ENCODE measurements around the gene PCED1B.

The PCED1B gene

DNA sequence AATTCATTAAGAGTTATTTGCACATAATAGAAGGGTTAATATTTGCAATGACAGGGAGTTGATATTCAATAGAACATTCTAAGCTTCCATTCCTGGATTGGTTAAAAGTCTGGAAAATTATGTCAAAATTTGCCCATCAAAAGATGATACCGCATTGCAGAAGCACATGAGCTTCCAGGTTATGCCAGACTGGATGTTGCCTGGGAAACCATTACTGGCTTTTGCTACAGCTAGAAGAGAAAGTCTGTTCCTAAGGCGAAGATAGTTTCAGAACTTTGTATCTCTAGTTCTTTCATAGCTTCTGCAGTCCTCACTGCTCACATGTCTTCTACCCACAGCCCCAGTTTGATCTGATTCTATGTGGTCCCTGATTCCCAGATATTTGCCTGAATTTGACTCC is 122.8 kb downstream of the PCED1B start:
- in situ Hi-C loops (cut with HindIII; ENCODE audit: low sequenced_read_pairs), result loop anchor here (25.0 kb wide), 1 partner anchor 90 kb away; no protein-coding TSS in a partner anchor

DNA sequence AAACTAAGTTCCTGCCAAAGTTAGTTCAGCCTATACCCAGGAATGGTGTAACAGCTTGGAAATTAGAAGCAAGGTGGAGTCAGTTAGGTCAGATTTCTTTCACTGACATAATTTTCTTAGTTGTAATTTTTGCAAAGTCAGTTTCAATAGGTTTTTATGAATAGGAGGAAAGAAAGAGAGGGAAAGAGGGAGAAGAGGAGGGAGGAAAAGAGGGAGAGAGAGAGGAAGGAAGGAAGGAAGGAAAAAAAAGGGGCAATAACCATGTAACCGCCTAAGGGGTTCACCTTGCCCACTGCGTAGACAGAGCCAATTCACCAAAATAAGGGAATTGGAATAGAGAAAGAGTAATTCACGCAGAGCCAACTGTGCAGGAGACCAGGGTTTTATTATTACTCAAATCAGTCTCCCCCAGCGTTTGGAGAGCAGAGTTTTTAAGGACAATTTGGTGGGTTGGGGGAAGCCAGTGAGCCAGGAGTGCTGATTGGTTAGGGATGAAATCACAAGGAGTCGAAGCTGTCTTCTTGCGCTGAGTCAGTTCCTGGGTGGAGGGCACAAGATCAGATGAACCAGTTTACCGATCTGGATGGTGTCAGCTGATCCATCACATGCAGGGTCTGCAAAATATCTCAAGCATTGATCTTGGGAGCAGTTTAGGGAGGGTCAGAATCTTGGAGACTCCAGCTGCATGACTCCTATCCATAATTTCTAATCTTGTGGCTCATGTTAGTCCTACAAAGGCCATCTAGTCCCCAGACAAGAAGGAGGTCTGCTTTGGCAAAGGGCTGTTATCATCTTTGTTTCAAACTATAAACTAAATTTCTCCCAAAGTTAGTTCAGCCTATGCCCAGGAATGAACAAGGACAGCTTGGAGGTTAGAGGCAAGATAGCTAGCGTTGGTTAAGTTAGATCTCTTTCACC is 126.4 kb downstream of the PCED1B start:
- in situ Hi-C loops (cut with HindIII; ENCODE audit: low sequenced_read_pairs), result loop anchor here (25.0 kb wide), 1 partner anchor 93 kb away; no protein-coding TSS in a partner anchor

DNA sequence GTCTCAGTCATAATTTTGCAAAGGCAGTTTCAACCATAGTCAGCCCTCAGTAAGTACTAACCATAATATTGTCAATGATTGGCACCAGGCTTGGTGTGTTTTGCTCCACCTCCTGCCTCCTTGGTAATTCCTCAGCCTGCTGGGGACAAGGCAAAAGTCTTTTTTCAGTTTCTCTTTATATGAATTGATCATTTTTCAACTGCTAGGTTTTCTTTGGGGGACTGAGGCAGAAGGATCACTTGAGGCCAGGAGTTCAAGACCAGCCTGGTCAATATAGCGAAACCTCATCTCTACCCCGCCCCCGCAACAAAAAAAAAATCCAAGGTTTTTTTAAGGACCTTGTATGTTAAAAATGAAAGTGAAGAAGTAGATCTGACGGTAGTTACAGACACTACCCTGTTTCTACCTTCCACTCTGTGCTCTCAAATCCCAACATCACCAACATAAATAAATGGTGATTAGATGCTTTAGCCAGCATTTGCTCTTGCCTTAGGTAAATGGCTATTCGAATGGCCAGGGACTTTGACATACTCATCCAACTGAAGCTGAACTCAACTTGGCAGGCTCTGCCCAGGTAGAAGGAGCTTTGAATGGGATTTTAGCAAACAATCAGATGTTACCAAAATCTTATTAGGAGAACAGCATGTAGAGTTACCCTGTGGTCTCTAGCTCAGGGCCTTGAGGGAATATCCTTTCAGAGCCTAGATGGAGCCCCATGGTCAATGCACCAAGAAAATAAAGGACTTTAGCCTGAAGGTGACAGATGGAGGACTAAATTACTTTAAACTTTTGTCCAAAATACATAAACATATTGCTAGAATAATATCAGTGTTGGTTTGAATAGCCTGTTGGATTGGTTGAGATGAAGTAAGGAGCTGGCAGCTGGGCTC is 127.3 kb downstream of the PCED1B start:
- in situ Hi-C loops (cut with HindIII; ENCODE audit: low sequenced_read_pairs), result loop anchor here (25.0 kb wide), 1 partner anchor 94 kb away; no protein-coding TSS in a partner anchor

DNA sequence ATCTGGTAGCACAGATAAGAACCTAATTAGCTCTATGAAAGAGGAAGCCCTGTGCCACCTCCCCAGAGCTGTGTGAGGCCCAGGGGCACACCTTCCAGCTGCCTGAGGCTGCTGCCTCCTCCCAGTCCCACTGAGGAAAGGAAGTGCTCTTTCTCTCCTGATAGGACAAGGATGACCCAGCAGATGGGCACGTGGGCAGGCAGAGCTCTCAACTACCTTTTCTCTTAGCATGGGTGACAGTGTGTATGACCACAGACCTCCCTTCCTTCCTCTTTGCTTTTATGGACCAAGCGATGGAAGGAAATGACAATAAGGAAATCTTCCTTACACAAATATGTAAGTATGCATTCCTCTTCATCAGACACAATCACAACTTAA is 127.9 kb downstream of the PCED1B start:
- in situ Hi-C loops (cut with HindIII; ENCODE audit: low sequenced_read_pairs), result loop anchor here (25.0 kb wide), 1 partner anchor 95 kb away; no protein-coding TSS in a partner anchor

DNA sequence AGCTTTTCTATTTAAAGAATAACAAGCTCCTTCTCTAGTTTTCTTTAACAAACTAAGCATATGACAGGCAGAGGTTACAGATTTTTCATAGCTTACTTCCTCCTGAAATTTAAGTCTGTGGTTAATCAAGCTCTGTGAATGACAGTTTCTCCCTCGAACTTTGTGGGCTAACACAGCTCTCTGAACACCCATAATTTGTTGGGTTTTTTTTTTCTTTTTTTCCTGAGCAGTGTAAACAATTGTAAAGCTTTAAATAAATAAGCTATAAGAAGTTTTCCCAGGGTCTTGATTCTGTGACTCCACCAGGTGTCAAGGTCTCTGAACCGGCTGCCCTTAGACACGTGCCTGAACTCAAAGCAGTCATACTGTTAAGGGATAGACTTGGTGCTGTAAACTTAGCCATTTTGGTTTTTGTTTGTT is 128.4 kb downstream of the PCED1B start:
- in situ Hi-C loops (cut with HindIII; ENCODE audit: low sequenced_read_pairs), result loop anchor here (25.0 kb wide), 1 partner anchor 96 kb away; no protein-coding TSS in a partner anchor

DNA sequence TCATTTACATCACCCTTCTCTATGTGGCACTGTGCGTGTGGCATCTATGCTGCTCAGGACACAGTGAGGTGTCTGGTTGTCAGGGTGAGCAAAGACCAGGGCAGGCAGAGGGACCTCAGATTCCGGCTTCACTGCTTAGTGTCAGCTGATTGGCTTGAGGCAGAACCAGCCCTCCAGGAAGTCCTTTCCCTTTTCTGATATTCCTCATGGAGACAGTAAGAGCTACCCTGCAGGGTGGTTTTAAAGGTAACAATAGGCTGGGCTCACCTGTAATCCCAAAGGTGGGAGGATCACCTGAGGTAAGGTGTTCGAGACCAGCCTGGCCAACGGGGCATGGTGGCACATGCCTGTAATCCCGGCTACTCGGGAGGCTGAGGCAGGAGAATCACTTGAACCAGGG is 129.6 kb downstream of the PCED1B start:
- in situ Hi-C loops (cut with HindIII; ENCODE audit: low sequenced_read_pairs), result loop anchor here (25.0 kb wide), 1 partner anchor 97 kb away; no protein-coding TSS in a partner anchor

- in situ Hi-C loops (cut with HindIII; ENCODE audit: low sequenced_read_pairs), result loop anchor here (25.0 kb wide), 1 partner anchor 98 kb away; no protein-coding TSS in a partner anchor
Measured at GRCh38 chr12:47210776-47211175, 131.4 kb downstream of the PCED1B start.

- in situ Hi-C loops (cut with HindIII; ENCODE audit: low sequenced_read_pairs), result loop anchor here (25.0 kb wide), 1 partner anchor 100 kb away; no protein-coding TSS in a partner anchor
Measured at GRCh38 chr12:47212701-47213039, 133.2 kb downstream of the PCED1B start.

DNA sequence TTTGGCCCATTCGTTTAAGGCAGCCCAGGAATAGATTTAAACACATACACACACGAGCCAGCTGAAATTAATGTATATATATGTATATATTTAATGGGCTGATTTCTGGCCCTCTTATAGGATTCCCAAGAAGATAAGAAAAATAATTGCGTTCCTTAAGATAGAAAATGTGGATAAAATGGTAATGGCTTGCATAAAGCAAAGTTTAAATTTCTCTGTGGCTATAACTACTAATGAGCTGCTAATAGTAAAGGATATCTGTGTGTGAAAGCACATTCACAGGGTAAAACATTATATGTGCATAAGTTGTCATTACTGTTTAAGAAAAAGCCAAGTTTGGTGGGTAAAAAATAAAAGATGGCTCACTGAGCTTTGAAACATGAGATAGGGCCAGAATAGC is 134.0 kb downstream of the PCED1B start:
- in situ Hi-C loops (cut with HindIII; ENCODE audit: low sequenced_read_pairs), result loop anchor here (25.0 kb wide), 1 partner anchor 101 kb away; no protein-coding TSS in a partner anchor

GRCh38 chr12:47214001-47214619 is 134.7 kb downstream of the PCED1B start:
- in situ Hi-C loops (cut with HindIII; ENCODE audit: low sequenced_read_pairs), result loop anchor here (25.0 kb wide), 1 partner anchor 102 kb away; no protein-coding TSS in a partner anchor

DNA sequence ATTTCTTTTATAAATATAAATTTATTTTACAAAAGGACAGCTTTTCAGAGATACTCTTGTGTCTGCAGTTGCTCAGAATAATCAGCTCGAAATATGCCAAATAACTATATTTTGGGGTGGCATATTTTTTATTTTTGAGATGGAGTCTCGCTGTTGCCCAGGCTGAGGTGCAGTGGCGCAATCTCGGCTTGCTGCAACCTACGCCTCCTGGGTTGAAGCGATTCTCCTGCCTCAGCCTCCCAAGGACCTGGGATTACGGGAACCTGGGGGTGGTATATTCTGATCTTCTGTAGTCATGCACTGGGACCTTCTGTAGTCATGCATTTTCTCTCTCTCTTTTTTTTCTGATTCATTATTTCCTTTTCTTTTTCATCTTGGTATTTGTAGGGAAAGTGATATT is 135.3 kb downstream of the PCED1B start:
- in situ Hi-C loops (cut with HindIII; ENCODE audit: low sequenced_read_pairs), result loop anchor here (25.0 kb wide), 1 partner anchor 102 kb away; no protein-coding TSS in a partner anchor

DNA sequence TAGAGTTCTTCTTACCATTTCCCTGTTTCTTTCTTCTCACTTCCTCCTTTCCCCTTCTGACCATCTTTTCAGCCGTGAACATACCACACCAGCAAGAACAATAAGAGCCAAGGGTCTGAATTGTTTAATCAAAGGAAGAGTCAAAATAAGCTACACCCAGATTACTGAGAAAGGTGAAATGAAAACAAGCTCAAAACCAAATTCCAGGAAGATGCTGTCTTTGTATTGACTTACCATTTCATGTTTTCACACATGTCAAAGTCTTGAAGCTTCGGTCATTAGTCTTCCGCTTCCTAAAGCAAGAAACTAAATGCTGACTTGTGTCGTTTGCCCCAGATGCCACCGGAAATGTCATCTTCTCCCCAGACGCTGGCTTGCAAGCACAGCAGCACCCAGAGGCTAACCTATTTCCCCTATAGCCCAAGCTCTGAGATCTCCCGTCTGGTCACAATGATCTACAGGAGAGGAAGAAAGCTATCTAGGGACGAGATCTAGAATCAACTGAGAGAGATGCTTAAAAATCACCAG is 136.8 kb downstream of the PCED1B start:
- in situ Hi-C loops (cut with HindIII; ENCODE audit: low sequenced_read_pairs), result loop anchor here (25.0 kb wide), 1 partner anchor 104 kb away; no protein-coding TSS in a partner anchor

DNA sequence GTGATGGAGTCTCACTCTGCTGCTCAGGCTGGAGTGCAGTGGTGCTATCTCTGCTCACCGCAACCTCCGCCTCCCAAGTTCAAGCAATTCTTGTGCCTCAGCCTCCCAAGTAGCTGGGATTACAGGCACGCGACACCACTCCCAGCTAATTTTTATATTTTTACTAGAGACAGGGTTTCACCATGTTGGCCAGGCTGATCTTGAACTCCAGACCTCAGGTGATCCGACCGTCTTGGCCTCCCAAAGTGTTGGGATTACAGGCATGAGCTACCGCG is 138.1 kb downstream of the PCED1B start:
- in situ Hi-C loops (cut with HindIII; ENCODE audit: low sequenced_read_pairs), result loop anchor here (25.0 kb wide), 1 partner anchor 105 kb away; no protein-coding TSS in a partner anchor

- in situ Hi-C loops (cut with HindIII; ENCODE audit: low sequenced_read_pairs), result loop anchor here (25.0 kb wide), 1 partner anchor 106 kb away; no protein-coding TSS in a partner anchor
Measured at GRCh38 chr12:47218191-47218654, 138.8 kb downstream of the PCED1B start.

DNA sequence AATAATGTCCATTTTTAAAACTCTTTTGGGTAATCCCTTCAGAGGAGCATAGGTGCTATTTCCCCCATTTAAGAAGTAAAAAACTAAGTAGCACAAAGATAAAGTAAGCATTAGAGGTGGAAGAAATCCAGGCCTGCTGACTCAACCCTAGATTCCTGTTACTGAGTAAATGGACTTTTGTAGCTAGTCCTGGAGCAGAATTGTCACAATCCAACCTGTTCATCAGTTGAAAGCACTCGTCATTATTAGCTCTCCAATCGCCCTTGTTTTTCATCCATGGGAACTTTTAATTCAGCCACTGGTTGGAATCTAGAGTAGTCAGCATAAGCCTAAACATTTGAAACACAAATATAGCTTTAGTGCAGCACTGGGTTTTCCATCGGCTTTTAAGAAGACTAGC is 139.8 kb downstream of the PCED1B start:
- in situ Hi-C loops (cut with HindIII; ENCODE audit: low sequenced_read_pairs), result loop anchor here (25.0 kb wide), 1 partner anchor 107 kb away; no protein-coding TSS in a partner anchor

- in situ Hi-C loops (cut with HindIII; ENCODE audit: low sequenced_read_pairs), result loop anchor here (25.0 kb wide), 1 partner anchor 109 kb away; no protein-coding TSS in a partner anchor
Measured at GRCh38 chr12:47221256-47222023, 142.0 kb downstream of the PCED1B start.

- in situ Hi-C loops (cut with HindIII; ENCODE audit: low sequenced_read_pairs), result loop anchor here (25.0 kb wide), 1 partner anchor 110 kb away; no protein-coding TSS in a partner anchor
Measured at GRCh38 chr12:47222520-47223030, 143.2 kb downstream of the PCED1B start.

- in situ Hi-C loops (cut with HindIII; ENCODE audit: low sequenced_read_pairs), result loop anchor here (25.0 kb wide), 1 partner anchor 111 kb away; no protein-coding TSS in a partner anchor
Measured at GRCh38 chr12:47223031-47223847, 143.8 kb downstream of the PCED1B start.
